ENCODE results near the gene KLHDC3. TPM values are rescaled to one million over a fixed set of nuclear protein-coding genes. Genes with fewer than 3 reads are reported as not detected.

The KLHDC3 gene
- total and polyA plus RNA-seq, 2 experiments from 2014 or later: 90.5 to 99.5 TPM

DNA sequence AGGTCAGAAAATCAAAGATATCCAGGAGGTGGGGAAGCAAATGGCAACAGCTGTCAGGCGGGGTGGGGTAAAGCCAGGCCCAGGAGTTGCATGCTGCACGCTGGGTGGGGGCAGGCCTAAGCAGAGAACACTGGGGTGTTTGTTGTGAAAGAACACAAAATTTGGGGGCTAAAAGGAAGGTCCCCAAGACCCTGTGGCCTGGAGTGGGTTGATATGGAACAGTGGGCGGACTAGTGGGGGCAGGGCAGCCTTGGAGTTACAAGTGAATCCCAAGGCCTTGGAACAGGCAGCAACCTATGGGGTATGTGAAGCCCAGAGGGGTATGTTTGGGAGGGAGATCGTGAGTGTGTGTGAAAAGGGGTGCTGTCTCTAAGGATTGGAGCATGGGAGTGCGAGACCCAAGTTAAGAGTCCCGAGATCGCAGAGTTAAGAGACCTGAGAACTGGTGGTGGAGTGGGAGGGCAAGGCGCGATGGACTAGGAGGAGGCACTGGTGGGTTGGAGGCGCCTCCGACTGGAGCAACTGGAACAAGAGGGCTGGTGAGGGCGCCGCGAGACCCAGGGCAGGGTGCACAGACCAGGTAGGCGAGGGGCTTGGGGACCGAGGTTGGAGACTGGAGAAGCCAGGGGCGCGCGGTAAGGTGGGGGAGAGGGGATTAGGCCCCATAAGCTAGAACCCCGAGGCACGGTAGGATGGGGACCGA is 38.9 kb downstream of the KLHDC3 start:
- no peaks in the 10 kb centered on the region for H3K36me3 ChIP-seq (replicated peaks; ENCODE audit: insufficient read depth, low read depth)

DNA sequence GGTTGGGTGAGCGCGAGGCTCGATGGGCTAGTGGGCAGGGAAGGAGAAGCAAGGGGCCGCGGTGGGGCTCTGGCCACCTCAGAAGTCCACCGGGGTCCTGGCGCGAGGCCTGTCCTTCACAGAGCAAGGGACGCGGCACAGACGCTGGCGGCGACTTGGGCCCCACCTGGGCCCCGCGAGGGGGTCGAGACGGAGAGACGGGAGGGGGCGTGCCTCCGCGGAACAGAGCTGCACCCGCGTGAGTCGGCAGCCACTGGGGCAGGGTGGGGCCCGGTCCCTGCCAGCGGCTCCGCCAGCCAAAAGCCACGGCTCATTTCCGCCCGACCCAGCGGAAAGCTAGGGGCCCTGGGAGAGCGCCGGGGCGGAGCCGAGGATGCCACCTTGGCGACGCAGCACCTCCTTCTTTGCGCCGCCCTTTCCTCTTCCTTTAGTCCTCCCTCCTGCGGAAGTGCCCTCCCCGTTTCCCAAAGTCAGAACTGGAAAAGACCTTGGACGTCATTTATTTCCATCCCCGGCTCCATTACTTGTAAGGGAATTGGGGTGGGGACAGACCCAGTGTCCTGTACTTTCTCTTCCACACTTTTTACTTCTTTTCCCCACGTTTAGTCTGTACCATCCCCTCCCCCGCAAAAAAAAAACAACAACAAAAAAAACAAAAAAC is 39.6 kb downstream of the KLHDC3 start, which contains the start of gene CUL7:
TSS of gene CUL7 (minus strand) at position 307 of the 661 bp plus-strand sequence. CDS start 1,063 bp downstream, outside the sequence.
- Histone ChIP-seq H3K4me2 (peak within 1 kb of the TSS; percentile 93), H3K27me3 (no peaks in the 10 kb centered on the region), H4K20me1 (ENCODE audit: insufficient read depth, poor library complexity, severe bottlenecking) (no peaks in the 10 kb centered on the region), H2AFZ (peak within 1 kb of the TSS; percentile 44), H3K27ac (peak within 1 kb of the TSS; percentile 98), H3K36me3 (replicated peaks; ENCODE audit: insufficient read depth, low read depth) (no peaks in the 10 kb centered on the region), H3K9me3 (ENCODE audit: low read depth) (no peaks in the 10 kb centered on the region), H3K79me2 (peaks cover 56% of the 10 kb centered on the region), H3K4me3 (peak within 1 kb of the TSS; percentile 40), H3K9me2 (replicated peaks; ENCODE audit: insufficient read depth) (no peaks in the 10 kb centered on the region), H3K4me1 (ENCODE audit: insufficient read depth) (peaks cover 32% of the 10 kb centered on the region)
- peak; percentile 98 for DNase-seq (ENCODE audit: low spot score)
- TF ChIP-seq, protein P1, sequence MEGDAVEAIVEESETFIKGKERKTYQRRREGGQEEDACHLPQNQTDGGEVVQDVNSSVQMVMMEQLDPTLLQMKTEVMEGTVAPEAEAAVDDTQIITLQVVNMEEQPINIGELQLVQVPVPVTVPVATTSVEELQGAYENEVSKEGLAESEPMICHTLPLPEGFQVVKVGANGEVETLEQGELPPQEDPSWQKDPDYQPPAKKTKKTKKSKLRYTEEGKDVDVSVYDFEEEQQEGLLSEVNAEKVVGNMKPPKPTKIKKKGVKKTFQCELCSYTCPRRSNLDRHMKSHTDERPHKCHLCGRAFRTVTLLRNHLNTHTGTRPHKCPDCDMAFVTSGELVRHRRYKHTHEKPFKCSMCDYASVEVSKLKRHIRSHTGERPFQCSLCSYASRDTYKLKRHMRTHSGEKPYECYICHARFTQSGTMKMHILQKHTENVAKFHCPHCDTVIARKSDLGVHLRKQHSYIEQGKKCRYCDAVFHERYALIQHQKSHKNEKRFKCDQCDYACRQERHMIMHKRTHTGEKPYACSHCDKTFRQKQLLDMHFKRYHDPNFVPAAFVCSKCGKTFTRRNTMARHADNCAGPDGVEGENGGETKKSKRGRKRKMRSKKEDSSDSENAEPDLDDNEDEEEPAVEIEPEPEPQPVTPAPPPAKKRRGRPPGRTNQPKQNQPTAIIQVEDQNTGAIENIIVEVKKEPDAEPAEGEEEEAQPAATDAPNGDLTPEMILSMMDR (IDR thresholded peaks at IDR 0.05; ENCODE audit: poor library complexity): no peak
- TF ChIP-seq EZH2 (IDR thresholded peaks at IDR 0.05; ENCODE audit: borderline replicate concordance) (no peak), EZH2phosphoT487 (IDR thresholded peaks at IDR 0.05; ENCODE audit: low read depth, severe bottlenecking, unreplicated experiment) (no peak)
- 4% methylated on average over 41 of the region's 45 CpGs for WGBS (ENCODE audit: low lambda C conversion rate, missing lambda C conversion rate)

More for the DNA sequence above, 38.9 kb downstream of the KLHDC3 start:
- Histone ChIP-seq H3K27ac (peak overlapping the region; percentile 98), H3K27me3 (no peaks in the 10 kb centered on the region), H3K9me3 (ENCODE audit: low read depth) (no peaks in the 10 kb centered on the region), H4K20me1 (ENCODE audit: insufficient read depth, poor library complexity, severe bottlenecking) (no peaks in the 10 kb centered on the region), H3K79me2 (peaks cover 49% of the 10 kb centered on the region), H3K4me1 (ENCODE audit: insufficient read depth) (peaks cover 27% of the 10 kb centered on the region), H3K4me3 (peak overlapping the region; percentile 40), H3K9me2 (replicated peaks; ENCODE audit: insufficient read depth) (no peaks in the 10 kb centered on the region), H2AFZ (peak overlapping the region; percentile 44), H3K4me2 (peak overlapping the region; percentile 93)
- TF ChIP-seq, protein P1 (IDR thresholded peaks at IDR 0.05; ENCODE audit: poor library complexity): peak; percentile 10
- no peak for TF ChIP-seq EZH2phosphoT487 (IDR thresholded peaks at IDR 0.05; ENCODE audit: low read depth, severe bottlenecking, unreplicated experiment)
- DNase-seq (ENCODE audit: low spot score): peak; percentile 41
- WGBS (ENCODE audit: low lambda C conversion rate, missing lambda C conversion rate): 19% methylated on average over 18 of the region's 22 CpGs

DNA sequence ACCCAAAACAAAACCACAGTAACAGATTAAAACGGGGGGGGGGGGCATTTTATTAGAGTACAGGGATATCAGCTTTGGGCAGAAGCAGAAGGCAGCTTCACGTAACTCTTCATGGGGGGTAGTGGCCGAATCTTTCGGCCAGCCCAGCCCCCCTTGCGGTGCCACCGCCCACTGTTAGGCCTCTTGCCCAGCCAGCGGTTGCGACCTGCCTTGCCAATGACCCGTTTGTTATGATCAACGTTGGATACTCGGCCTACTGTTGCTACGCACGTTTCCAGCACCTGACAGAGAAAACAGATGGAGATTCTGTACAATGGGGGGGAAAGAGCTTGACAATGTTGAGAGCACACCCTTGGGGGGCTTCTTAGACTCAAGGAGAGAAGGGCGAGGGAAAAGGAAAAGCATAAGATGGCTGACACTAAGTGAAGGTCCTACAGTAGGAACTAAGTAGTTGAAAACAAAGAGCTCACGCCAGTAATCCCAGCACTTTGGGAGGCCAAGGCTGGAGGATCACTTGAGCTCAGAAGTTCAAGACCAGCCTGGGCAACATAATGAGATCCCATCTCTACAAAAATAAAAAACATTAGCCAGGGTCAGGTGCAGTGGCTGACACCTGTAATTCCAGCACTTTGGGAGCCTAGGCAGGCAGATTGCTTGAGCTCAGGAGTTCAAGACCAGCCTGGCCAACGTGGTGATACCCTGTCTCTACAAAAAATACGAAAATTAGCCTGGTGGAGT is 40.3 kb downstream of the KLHDC3 start:
- Histone ChIP-seq H3K4me1 (ENCODE audit: insufficient read depth) (peaks cover 32% of the 10 kb centered on the region), H3K9me3 (ENCODE audit: low read depth) (no peaks in the 10 kb centered on the region), H2AFZ (peak overlapping the region; percentile 28), H4K20me1 (ENCODE audit: insufficient read depth, poor library complexity, severe bottlenecking) (no peaks in the 10 kb centered on the region), H3K36me3 (replicated peaks; ENCODE audit: insufficient read depth, low read depth) (no peaks in the 10 kb centered on the region), H3K27ac (peak overlapping the region; percentile 96), H3K79me2 (peaks cover 61% of the 10 kb centered on the region), H3K4me2 (peak overlapping the region; percentile 77), H3K27me3 (no peaks in the 10 kb centered on the region), H3K9me2 (replicated peaks; ENCODE audit: insufficient read depth) (no peaks in the 10 kb centered on the region), H3K4me3 (no peak overlapping the region)
- TF ChIP-seq, protein P1 (IDR thresholded peaks at IDR 0.05; ENCODE audit: poor library complexity): no peak
- no peak for TF ChIP-seq EZH2 (IDR thresholded peaks at IDR 0.05; ENCODE audit: borderline replicate concordance)
- TF ChIP-seq EZH2phosphoT487 (IDR thresholded peaks at IDR 0.05; ENCODE audit: low read depth, severe bottlenecking, unreplicated experiment): no peak
- DNase-seq (ENCODE audit: low spot score): no peak
- 87% methylated on average over 17 of the region's 17 CpGs for WGBS (ENCODE audit: low lambda C conversion rate, missing lambda C conversion rate)
